GM19397 (cell line): Measurements from ENCODE around the gene DEFB108B.
"Not testable (repeated sequence)": the region's sequence is repeated elsewhere in the genome, so short reads cannot be mapped to it uniquely, and the experiment has no call there.

Source experiments
- ATAC-seq: cut with Tn5 transposase; IDR thresholded peaks from one replicate; pipeline ENCODE4 v1.9.1; 2021; ENCODE audit warnings: mild to moderate bottlenecking, moderate library complexity; ENCODE audit not compliant: unreplicated experiment

Gene DEFB108B

DNA sequence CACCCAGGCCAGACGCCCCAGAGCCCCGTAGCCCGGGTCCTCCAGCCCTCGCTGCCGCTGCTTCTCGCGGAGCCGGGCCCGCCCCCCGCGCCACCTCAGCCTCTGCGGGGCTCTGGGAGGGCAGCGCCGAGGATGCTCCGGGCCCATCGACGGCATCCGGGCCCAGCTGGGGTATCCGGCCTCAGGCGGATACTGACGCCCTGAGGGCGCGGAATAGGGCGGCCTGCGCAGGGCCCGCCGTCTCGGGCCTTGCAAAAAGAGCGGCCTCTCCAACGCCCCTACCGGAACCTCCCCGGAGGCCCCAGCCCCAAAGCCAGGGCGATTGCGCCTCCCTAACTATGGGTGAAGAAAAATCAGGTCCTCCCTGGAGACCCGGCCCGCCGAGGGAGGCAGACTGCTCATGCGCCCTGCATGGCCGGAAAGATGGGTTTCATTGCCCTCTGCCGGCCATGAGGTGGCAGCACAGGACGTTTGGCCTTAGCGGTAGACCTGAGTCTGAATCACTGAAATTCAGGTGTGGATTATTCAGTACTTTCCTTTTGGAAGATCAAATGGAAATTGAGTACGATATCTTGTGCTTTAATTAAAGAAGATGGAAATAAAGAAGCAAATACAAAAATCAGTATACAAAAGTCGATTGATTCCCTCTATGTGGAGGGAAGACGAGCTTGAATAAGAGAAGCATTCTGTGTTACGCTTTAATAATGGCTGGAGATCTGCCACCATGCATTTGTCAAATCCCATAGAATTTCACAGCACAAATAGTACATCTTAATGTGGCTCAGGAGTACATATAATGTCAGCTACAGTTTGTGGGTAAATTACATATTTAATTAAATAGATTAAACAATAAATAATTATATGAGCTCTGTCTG, 19.3 kb upstream of the DEFB108B start:
- ATAC-seq = not testable (repeated sequence)

DNA sequence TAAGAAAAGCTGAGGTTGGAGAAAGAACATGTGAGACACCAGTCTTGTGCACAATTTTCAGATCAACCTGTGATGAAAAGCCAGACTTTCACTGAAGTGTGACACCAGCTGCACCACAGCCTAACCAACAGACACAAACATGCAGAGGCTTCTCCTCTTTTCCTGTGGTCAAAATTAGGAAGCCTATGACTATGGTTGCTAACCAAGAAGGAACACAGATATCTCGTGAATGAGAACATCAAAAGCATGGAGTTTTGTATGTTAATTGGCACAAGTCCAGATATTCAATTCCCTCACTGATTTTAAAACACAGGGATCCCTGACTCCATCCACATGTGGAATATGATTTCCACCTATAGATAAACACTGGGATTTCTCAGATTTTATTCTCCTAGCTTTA, 11.5 kb upstream of the DEFB108B start:
- ATAC-seq = not testable (repeated sequence)

DNA sequence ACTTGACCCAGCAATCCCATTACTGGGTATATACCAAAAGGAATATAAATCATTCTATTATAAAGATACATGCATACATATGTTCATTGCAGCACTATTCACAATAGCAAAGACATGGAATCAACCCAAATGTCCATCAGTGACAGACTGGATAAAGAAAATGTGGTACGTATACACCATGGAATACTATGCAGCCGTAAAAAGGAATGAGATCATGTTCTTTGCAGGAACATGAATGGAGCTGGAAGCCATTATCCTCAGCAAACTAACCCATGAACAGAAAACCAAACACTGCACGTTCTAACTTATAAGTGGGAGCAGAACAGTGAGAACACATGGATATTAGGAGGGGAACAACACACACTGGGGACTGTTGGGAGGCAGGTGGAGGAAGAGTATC, 3.8 kb upstream of the DEFB108B start:
- ATAC-seq = not testable (repeated sequence)

DNA sequence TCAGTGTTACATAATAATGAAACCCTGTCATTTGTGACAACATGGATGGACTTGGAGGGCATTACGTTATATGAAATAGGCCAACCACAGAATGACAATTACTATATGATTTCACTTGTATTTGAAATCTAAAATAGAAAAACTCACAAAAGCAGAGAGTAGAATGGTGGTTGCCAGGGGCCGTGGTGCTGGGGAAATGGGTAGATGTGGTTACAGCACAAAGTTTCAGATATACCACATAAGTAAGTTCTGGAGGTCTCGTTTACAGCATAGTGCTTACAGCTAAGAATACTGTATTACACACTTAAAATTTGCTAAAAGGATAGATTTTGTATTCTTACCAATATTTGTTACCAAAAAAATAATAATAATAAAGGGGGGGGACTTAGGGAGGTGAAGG, 3.3 kb upstream of the DEFB108B start:
- ATAC-seq = not testable (repeated sequence)

DNA sequence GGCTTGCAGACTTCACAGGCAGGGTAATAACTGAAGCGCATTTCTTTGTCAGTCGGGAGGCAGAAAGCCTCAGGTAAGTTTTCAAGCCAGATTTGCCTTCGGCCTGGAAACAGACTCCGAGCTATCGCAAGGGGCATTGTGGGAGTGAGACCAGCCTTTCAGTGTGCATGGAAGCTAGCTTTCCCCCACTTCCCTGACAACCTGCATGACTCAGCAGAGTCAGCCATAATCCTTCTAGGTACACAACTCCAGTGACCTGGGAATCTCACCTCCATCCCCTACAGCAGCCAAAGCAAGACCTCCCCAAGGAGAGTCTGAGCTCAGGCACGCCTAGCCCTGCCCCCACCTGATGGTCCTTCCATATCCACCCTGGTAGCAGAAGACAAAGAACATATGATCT, 9.7 kb downstream of the DEFB108B start:
- ATAC-seq = not testable (repeated sequence)

DNA sequence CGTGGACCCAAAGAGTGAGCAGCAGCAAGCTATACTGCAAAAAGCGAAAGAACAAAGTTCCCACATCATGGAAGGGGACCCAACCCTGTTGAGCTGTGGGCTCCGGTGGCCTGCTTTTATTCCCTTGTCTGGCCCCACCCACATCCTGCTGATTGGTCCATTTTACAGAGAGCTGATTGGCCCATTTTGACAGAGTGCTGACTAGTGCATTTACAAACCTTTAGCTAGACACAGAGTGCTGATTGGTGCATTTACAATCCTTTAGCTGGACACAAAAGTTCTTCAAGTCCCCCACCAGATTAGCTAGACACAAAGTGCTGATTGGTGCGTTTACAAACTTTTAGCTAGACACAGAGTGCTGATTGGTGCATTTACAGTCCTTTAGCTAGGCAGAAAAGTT, 10.4 kb downstream of the DEFB108B start:
- ATAC-seq = not testable (repeated sequence)

DNA sequence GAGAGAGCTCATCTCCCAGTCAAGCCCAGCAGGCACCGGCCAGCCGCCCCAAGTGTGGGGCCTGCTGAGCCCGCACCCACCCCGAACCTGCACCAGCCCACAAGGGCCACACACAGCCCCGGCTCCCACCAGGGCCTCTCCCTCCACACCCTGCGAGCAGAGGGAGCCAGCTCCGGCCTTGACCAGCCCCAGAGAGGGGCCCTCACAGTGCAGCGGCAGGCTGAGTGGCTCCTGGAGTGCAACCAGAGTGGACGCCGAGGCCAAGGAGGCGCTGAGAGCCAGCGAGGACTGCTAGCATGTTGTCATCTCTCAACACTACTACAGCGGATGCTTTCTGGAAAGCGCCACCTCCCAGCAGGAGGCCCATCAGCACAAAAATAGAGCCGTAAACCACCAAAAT, 10.9 kb downstream of the DEFB108B start:
- ATAC-seq = no peak

DNA sequence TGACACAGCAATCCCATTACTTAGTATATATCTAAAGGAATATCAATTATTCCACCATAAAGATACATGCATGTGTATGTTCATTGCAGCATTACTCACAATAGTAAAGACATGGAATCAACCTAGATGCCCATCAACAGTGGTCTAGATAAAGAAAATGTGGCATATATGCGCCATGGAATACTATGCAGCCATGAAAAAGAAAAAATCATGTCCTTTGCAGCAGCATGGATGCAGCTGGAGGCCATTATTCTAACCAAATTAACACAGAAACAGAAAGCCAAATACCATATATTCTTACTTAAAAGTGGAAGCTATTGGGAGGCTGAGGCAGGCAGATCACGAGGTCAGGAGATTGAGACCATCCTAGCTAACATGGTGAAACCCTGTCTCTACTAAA, 20.9 kb downstream of the DEFB108B start:
- ATAC-seq = not testable (repeated sequence)

DNA sequence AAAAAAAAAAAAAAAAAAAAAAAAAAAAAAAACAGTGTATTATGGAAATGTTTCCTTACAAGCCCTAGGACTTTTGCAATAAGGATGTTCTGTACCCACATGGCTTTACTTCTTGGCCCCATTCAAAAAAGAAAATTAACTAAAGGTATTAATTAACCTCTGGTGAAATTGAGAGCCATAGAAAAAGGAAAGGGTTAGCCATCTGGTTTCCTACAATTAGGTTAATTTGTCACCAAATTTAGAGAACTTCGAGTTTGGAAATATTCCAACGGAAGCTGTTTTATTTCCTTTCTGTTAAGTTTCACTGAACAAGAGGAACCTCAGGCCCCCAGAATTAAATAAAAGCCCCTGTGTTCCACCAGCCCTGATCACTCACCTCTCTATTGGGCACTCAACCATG, 22.9 kb downstream of the DEFB108B start:
- not testable (repeated sequence) for ATAC-seq

DNA sequence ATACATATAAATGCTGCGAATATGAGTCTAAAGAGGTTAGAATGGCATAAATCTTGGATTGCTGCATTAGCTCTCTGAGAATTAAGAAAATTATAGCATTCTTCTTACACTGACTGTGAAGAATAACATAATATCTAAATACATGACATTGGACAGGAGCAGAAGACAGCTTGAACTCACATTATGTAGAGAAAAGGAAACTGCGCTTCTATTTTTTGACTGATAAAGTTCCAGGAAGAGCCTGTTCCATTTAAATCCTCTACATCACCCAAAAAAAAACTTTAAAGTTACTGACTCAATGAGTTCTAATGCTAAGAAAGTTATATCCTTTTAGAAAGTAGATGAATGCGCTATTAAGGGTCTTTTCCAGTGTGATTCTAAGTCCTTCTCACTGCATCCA, 27.8 kb downstream of the DEFB108B start:
- not testable (repeated sequence) for ATAC-seq

DNA sequence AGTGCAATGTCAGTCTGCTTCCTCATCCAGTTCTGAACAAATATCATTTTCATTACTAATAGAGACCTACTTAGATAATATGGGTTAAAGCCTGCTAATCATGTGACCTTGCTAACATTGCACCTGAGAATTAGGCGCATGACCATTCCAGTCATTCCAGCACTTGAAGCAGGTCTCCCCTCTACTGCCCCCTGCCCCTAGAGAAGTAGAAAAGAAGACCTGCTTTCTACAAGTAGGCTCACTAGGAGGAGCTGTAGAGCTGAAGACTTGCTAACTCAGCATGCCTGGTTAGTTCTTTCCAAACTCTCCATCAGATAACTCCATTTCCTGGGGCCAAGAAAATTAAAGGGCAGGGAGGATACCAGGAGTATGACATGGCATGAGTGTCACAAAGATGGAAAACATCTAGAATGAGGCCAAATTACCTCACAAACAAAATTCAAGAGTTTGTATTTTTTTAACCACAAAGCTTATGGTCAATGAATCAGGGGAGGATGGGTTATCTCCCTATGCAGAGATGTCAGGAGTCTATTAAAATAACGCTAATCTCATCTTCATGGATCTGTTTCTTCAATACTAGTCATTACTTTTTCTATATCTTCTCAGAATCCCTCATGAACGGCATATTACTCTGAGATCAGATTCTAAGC, 31.1 kb downstream of the DEFB108B start:
- not testable (repeated sequence) for ATAC-seq

DNA sequence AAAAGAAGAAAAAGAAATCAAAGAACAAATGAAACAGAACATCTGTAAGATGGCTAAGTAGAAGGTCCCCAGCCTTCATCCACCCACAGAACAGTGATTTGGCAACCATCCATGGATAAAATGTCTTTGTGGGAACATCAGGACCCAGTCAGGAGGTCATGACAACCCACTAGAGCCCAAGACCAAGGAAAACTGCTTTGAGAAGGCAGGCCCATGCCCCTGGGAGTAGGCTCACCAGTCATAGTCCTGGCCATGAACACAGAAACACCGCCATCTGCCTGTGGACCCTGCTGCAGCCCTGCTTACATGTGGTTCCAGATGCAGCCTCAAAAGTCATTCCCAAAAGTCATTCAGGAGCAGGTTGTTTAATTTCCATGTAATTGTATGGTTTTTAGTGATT, 34.2 kb downstream of the DEFB108B start:
- ATAC-seq = not testable (repeated sequence)

DNA sequence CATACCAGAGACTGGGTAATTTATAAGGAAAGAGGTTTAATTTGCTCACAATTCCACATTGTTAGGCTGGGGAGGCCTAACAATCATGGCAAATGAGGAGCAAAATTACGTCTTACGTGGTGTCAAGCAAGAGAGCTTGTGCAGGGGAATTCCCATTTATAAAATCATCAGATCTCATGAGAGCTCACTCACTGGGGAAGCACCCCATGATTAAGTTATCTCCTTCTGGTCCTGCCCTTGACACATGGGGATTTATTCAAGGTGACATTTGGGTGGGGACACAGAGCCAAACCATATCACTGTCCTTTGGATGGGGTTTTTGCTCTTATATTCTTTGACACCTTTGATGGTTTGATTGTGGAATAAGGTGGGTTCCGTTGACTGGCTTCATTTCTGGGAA, 36.9 kb downstream of the DEFB108B start:
- not testable (repeated sequence) for ATAC-seq

DNA sequence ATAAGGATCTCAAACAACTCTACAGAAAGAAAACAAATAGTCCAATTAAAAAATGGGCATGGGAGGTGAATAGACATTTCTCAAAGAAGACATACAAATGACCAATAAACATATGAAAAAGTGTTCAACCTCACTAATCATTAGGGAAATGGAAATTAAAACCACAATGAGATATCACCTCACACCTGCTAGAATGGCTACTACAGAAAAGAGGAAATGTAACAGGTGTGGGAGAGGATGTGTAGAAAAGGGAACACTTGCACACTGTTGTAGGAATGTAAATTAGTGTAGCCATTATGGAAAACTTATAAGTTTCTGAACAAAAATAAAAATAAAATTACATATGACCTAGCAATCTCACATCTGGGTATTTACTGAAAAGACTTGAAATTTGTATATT, 37.7 kb downstream of the DEFB108B start:
- not testable (repeated sequence) for ATAC-seq

DNA sequence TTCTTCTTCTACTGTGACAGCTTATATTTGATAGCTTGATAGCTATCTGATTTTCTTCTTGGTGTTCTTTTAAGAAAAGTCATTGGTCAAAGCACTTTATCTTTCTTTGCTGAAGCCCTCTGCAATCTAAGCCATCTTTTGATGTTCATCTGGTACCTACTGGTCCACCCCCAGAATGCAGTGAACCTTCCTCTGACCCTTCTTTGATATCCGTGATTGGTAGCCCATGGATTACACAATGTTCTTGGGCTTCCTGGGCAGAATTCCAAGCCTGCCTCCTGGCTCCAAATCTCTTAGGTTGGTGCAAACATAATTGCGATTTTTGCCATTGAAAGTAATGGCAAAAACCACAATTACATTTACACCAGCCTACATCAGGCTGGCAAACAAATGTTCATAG, 43.3 kb downstream of the DEFB108B start:
- ATAC-seq = not testable (repeated sequence)

DNA sequence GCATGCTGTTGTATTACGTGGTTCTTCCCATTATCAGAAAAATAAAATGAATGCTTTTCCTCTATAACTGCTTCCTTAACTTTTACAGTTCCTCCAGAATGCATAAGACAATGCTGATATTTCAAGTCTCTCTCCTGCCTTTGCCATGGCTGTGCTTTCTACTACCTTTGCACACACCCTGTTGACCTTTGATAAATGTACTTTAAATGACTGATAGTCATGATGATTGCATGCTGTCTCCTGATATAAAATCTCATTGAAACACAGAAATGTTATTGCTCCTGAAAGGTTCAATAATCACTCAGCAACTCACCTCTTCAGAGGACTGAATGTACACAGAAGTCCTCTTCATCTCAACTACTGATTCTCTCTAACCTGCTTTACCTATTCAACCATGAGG, 45.1 kb downstream of the DEFB108B start, which contains the start of gene DEFB131B:
DEFB131B (plus strand) TSS at position 395 of the 400 bp plus-strand sequence; CDS start at position 395, 0 bp downstream.
- ATAC-seq = not testable (repeated sequence)

DNA sequence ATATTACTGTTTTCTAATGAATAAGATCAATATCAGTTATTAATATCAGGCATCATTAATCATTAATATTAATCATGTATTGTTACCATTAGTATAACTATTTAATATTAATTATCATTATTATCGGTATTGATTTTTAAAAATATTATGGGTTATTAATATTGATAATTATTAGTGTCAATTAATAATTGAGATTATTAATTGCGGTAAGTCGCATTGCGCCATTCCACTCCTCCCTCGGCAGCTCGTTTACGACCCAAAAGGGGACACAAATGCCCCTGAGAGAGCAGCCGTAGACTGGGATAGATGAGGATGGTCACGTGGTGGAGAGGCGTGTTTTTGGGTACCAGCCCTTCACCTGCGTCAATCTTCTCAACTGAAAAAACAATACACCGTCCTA, 52.8 kb downstream of the DEFB108B start:
- not testable (repeated sequence) for ATAC-seq
